HL-60 (cell line): ENCODE measurements around the gene CPD.

Source experiments
- DNase-seq, 2 experiments: peaks; one replicate each; pipeline ENCODE4 v3.0.0-alpha.2; 2010 to 2020; ENCODE audit warnings: low read depth in 1 of 2, low spot score in 1 of 2
- H3K27ac ChIP-seq: fragments of 250-450 bp; sonication (Bioruptor Pico); replicated peaks from 2 replicates; pipeline ENCODE4 v1.5.1; 2020; ENCODE audit warnings: mild to moderate bottlenecking, moderate library complexity
- H3K27me3 ChIP-seq: fragments of 250-450 bp; sonication (Bioruptor Pico); 2 replicates; pipeline ENCODE4 v1.5.1; 2021; ENCODE audit warnings: mild to moderate bottlenecking, moderate library complexity; ENCODE audit not compliant: insufficient read depth, poor library complexity, severe bottlenecking
- H3K4me3 ChIP-seq: replicated peaks from 2 replicates; pipeline ENCODE4 v1.5.1; 2011; ENCODE audit warnings: mild to moderate bottlenecking, control low read depth, low read length; ENCODE audit not compliant: insufficient read depth
- GABPA ChIP-seq: IDR thresholded peaks from 2 replicates; pipeline ENCODE4 v1.6.1; 2012; ENCODE audit warnings: low read depth
- POLR2AphosphoS5 ChIP-seq: IDR thresholded peaks from 2 replicates; pipeline ENCODE4 v1.6.1; 2012; ENCODE audit warnings: low read depth
- SPI1 ChIP-seq: IDR thresholded peaks from 2 replicates; pipeline ENCODE4 v1.6.1; 2012; ENCODE audit warnings: low read depth, mild to moderate bottlenecking, borderline replicate concordance
- TF ChIP-seq, protein P1 (sequence below): IDR thresholded peaks from one replicate; pipeline ENCODE4 v1.5.1; 2011; ENCODE audit warnings: low read length, control low read depth, inconsistent platforms; ENCODE audit not compliant: insufficient read depth
- TF ChIP-seq, protein P2 (sequence below): IDR thresholded peaks from 2 replicates; pipeline ENCODE4 v1.6.1; 2012; ENCODE audit warnings: low read depth; ENCODE audit not compliant: insufficient replicate concordance

The CPD gene

GRCh38 chr17:30391534-30391933, 12.8 kb downstream of the CPD start:
- Histone ChIP-seq H3K27me3 (no peaks in the 10 kb centered on the region), H3K4me3 (no peak overlapping the region), H3K27ac (no peak overlapping the region)
- no peak for DNase-seq
- no peak for TF ChIP-seq POLR2AphosphoS5

- TF ChIP-seq, protein P1, sequence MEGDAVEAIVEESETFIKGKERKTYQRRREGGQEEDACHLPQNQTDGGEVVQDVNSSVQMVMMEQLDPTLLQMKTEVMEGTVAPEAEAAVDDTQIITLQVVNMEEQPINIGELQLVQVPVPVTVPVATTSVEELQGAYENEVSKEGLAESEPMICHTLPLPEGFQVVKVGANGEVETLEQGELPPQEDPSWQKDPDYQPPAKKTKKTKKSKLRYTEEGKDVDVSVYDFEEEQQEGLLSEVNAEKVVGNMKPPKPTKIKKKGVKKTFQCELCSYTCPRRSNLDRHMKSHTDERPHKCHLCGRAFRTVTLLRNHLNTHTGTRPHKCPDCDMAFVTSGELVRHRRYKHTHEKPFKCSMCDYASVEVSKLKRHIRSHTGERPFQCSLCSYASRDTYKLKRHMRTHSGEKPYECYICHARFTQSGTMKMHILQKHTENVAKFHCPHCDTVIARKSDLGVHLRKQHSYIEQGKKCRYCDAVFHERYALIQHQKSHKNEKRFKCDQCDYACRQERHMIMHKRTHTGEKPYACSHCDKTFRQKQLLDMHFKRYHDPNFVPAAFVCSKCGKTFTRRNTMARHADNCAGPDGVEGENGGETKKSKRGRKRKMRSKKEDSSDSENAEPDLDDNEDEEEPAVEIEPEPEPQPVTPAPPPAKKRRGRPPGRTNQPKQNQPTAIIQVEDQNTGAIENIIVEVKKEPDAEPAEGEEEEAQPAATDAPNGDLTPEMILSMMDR: no peak
- TF ChIP-seq SPI1 (no peak), POLR2AphosphoS5 (no peak), GABPA (no peak)
- TF ChIP-seq, protein P2, sequence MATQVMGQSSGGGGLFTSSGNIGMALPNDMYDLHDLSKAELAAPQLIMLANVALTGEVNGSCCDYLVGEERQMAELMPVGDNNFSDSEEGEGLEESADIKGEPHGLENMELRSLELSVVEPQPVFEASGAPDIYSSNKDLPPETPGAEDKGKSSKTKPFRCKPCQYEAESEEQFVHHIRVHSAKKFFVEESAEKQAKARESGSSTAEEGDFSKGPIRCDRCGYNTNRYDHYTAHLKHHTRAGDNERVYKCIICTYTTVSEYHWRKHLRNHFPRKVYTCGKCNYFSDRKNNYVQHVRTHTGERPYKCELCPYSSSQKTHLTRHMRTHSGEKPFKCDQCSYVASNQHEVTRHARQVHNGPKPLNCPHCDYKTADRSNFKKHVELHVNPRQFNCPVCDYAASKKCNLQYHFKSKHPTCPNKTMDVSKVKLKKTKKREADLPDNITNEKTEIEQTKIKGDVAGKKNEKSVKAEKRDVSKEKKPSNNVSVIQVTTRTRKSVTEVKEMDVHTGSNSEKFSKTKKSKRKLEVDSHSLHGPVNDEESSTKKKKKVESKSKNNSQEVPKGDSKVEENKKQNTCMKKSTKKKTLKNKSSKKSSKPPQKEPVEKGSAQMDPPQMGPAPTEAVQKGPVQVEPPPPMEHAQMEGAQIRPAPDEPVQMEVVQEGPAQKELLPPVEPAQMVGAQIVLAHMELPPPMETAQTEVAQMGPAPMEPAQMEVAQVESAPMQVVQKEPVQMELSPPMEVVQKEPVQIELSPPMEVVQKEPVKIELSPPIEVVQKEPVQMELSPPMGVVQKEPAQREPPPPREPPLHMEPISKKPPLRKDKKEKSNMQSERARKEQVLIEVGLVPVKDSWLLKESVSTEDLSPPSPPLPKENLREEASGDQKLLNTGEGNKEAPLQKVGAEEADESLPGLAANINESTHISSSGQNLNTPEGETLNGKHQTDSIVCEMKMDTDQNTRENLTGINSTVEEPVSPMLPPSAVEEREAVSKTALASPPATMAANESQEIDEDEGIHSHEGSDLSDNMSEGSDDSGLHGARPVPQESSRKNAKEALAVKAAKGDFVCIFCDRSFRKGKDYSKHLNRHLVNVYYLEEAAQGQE: no peak
- Histone ChIP-seq H3K27ac (no peak overlapping the region), H3K4me3 (no peak overlapping the region), H3K27me3 (no peaks in the 10 kb centered on the region)
- DNase-seq: no peak
Measured at GRCh38 chr17:30393491-30393890, 14.8 kb downstream of the CPD start.

- TF ChIP-seq, protein P1: no peak
- TF ChIP-seq SPI1: no peak
- TF ChIP-seq, protein P2: no peak
- TF ChIP-seq POLR2AphosphoS5: no peak
- no peak for TF ChIP-seq GABPA
- DNase-seq: no peak
- Histone ChIP-seq H3K27me3 (no peaks in the 10 kb centered on the region), H3K27ac (no peak overlapping the region), H3K4me3 (no peak overlapping the region)
Measured at GRCh38 chr17:30393911-30394867, 15.5 kb downstream of the CPD start.

DNA sequence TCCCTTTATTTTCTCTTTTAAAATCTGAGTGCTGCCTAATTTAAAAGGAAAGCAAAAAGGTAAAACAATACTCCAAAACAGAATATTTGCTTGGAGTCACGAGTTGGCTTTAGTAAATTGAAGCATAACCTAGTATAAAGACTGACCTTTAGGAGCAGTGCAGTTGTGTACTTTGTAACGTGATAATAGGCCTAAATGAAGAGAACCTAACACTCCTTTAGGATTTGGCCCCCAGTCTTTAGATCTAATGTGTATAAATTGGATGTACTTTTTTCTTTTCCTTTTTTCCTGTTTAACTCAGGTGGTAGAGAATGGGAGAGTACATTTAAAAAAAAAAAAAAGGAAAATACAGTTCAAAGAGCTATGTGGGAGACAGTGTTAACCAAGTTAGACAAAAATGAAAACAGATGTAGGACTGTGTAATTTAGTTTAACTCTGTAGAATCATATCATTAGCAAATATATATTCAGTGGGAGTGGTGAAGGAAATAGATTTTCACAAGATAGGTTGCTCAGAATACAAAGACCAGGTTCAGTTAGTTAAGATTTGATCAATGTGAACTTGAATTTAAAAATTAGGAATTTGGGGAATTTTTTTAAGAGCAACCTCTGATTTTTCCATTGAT, 16.8 kb downstream of the CPD start:
- no peak for DNase-seq
- H3K27ac ChIP-seq: no peak overlapping the region
- no peaks in the 10 kb centered on the region for H3K27me3 ChIP-seq
- TF ChIP-seq, protein P2: no peak
- TF ChIP-seq SPI1: no peak
- TF ChIP-seq GABPA: no peak
- TF ChIP-seq POLR2AphosphoS5: no peak
- no peak overlapping the region for H3K4me3 ChIP-seq
